LNCAP (cell line): ENCODE data around the gene HMCN2.

Experiments used
- TF ChIP-seq, protein P1 (sequence below): fragments of 450-650 bp; IDR thresholded peaks from 2 replicates; pipeline ENCODE4 v1.5.1; 2017; ENCODE audit warnings: mild to moderate bottlenecking

HMCN2 gene

DNA sequence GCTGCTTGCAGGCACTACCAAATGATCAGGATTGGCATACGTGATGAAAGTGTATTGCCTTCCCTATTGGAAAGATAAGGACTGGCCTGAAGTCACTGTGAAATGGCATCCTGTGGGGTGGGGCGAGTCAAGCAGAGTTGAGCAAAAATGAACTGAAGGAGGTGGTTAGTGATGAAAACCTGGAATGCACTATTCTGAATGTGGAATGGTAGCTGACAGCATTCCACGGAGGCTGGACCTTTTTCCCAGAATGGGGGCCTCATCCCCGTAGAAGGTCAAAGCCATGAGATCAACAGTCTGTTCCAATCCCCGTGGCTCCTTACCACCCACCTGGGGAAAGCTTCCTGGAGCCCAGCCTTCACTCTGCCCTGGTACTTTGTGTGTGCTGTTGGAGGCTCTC is 216.9 kb downstream of the HMCN2 start:
- TF ChIP-seq, protein P1, sequence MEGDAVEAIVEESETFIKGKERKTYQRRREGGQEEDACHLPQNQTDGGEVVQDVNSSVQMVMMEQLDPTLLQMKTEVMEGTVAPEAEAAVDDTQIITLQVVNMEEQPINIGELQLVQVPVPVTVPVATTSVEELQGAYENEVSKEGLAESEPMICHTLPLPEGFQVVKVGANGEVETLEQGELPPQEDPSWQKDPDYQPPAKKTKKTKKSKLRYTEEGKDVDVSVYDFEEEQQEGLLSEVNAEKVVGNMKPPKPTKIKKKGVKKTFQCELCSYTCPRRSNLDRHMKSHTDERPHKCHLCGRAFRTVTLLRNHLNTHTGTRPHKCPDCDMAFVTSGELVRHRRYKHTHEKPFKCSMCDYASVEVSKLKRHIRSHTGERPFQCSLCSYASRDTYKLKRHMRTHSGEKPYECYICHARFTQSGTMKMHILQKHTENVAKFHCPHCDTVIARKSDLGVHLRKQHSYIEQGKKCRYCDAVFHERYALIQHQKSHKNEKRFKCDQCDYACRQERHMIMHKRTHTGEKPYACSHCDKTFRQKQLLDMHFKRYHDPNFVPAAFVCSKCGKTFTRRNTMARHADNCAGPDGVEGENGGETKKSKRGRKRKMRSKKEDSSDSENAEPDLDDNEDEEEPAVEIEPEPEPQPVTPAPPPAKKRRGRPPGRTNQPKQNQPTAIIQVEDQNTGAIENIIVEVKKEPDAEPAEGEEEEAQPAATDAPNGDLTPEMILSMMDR, result no peak

DNA sequence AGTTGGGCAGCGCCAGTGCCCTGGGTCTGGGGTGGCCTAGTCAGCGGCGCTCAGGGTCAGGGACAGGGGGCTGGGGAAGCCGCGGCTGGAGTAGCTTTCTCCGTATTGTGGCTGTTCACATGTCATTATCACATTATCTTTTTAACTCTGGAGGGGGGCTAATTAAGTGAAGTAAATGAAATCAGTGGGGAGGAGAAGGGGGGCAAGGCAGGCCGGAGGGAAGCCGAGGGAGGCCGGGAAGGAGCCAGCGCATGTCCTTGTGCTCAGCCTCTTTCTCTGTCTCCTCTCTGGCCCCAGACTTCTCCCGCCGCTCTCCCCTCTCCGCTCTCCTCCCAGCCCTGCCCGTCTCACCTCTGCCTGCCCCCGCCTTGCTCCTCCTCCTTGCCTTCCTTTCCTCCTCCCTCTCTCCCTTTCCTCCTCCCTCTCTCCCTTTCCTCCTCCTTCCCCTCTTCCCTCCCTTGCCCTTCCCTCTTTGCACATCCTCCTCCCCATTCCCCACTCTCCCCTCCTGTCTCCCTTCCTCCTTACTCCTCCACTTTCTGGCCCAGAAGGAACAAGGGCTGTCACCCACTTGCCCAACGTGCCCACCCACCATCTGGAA is 217.9 kb downstream of the HMCN2 start:
- TF ChIP-seq, protein P1, result no peak
